BLaER1 treated with 17β-estradiol and CSF1 and Interleukin-3, amounts not matched to agents 10 nM and 100 nM (cell line): ENCODE measurements around the gene BTK.
A peak's percentile ranks its signal among the peaks of the same experiment; 100 is the strongest.

ENCODE experiments used
- H3K27ac ChIP-seq, 11 experiments: shearing (Covaris generic); formaldehyde crosslinking; 2 replicates each; pipeline ENCODE4 v1.8.1; 2022
- H3K27me3 ChIP-seq, 11 experiments: shearing (Covaris generic); formaldehyde crosslinking; 2 replicates each; pipeline ENCODE4 v1.8.1; 2022
- H3K36me3 ChIP-seq, 11 experiments: shearing (Covaris generic); formaldehyde crosslinking; 2 replicates each; pipeline ENCODE4 v1.8.1; 2022
- H3K4me1 ChIP-seq, 10 experiments: shearing (Covaris generic); formaldehyde crosslinking; 2 replicates each; pipeline ENCODE4 v1.8.1; 2022
- H3K4me2 ChIP-seq, 11 experiments: shearing (Covaris generic); formaldehyde crosslinking; 2 replicates each; pipeline ENCODE4 v1.8.1; 2022
- H3K4me3 ChIP-seq, 10 experiments: shearing (Covaris generic); formaldehyde crosslinking; 2 replicates each; pipeline ENCODE4 v1.8.1; 2022
- H3K9ac ChIP-seq, 11 experiments: shearing (Covaris generic); formaldehyde crosslinking; 2 replicates each; pipeline ENCODE4 v1.8.1; 2022
- H3K9me3 ChIP-seq, 11 experiments: shearing (Covaris generic); formaldehyde crosslinking; replicated peaks in 1 of 11; 2 replicates each; pipeline ENCODE4 v1.8.1; 2022
- H4K20me1 ChIP-seq, 11 experiments: shearing (Covaris generic); formaldehyde crosslinking; 2 replicates each; pipeline ENCODE4 v1.8.1; 2022
- Cebpa-rat ChIP-seq, 11 experiments: shearing (Covaris generic); IDR thresholded peaks; 2 replicates each; pipeline ENCODE4 v1.8.1; 2022

Gene BTK

GRCh38 chrX:101369687-101370086 lies 16.3 kb downstream of the BTK start:
- peak overlapping the region in 5 of 10 experiments; percentile 25 to 47 (median 35); a peak in 6 of 20 replicates for H3K4me3 ChIP-seq
- no peaks in the 10 kb centered on the region for H3K27me3 ChIP-seq
- H4K20me1 ChIP-seq: peaks cover 0 to 9% (median 0%) of the 10 kb centered on the region in 11 experiments; a peak in 1 of 22 replicates
- H3K9ac ChIP-seq: peak overlapping the region in 7 of 11 experiments; percentile 34 to 75 (median 56); a peak in 12 of 22 replicates
- peaks cover 0 to 9% (median 0%) of the 10 kb centered on the region in 11 experiments; a peak in 5 of 22 replicates for H3K9me3 ChIP-seq
- H3K36me3 ChIP-seq: peaks cover 50 to 84% (median 56%) of the 10 kb centered on the region in 11 experiments
- no peak for TF ChIP-seq Cebpa-rat (IDR thresholded peaks at IDR 0.05)
- H3K27ac ChIP-seq: peak overlapping the region in 8 of 11 experiments; percentile 54 to 87 (median 76); a peak in 17 of 22 replicates
- peaks cover 32 to 72% (median 54%) of the 10 kb centered on the region in 10 experiments for H3K4me1 ChIP-seq
- H3K4me2 ChIP-seq: peak overlapping the region in 10 of 11 experiments; percentile 61 to 89 (median 82); a peak in 21 of 22 replicates

- Histone ChIP-seq H3K36me3 (peaks cover 47 to 84% (median 56%) of the 10 kb centered on the region in 11 experiments), H3K27me3 (no peaks in the 10 kb centered on the region), H3K4me2 (peak overlapping the region; percentile 7 to 89 (median 81); a peak in 19 of 22 replicates), H3K4me1 (peaks cover 32 to 74% (median 53%) of the 10 kb centered on the region in 10 experiments), H3K4me3 (peak overlapping the region in 6 of 10 experiments; percentile 15 to 35 (median 22); a peak in 5 of 20 replicates), H3K9me3 (peaks cover 0 to 9% (median 0%) of the 10 kb centered on the region in 11 experiments; a peak in 4 of 22 replicates), H4K20me1 (peaks cover 0 to 9% (median 0%) of the 10 kb centered on the region in 11 experiments; a peak in 1 of 22 replicates), H3K9ac (peak overlapping the region in 7 of 11 experiments; percentile 29 to 75 (median 50); a peak in 11 of 22 replicates), H3K27ac (peak overlapping the region in 8 of 11 experiments; percentile 50 to 87 (median 76); a peak in 15 of 22 replicates)
- TF ChIP-seq Cebpa-rat (IDR thresholded peaks at IDR 0.05): no peak
Observed at GRCh38 chrX:101368800-101369199, 17.2 kb downstream of the BTK start.

- Histone ChIP-seq H3K27ac (no peak overlapping the region; a peak in 1 of 22 replicates), H3K9ac (no peak overlapping the region), H4K20me1 (peaks cover 0 to 4% (median 0%) of the 10 kb centered on the region in 11 experiments; a peak in 1 of 22 replicates), H3K4me2 (no peak overlapping the region), H3K4me3 (no peak overlapping the region), H3K4me1 (peaks cover 17 to 45% (median 27%) of the 10 kb centered on the region in 10 experiments), H3K36me3 (peaks cover 68 to 99% (median 82%) of the 10 kb centered on the region in 11 experiments), H3K27me3 (no peaks in the 10 kb centered on the region), H3K9me3 (peaks cover 0 to 9% (median 0%) of the 10 kb centered on the region in 11 experiments; a peak in 3 of 22 replicates)
- TF ChIP-seq Cebpa-rat (IDR thresholded peaks at IDR 0.05): no peak
Observed at GRCh38 chrX:101365301-101365795, 20.6 kb downstream of the BTK start.

GRCh38 chrX:101362757-101363156 lies 23.2 kb downstream of the BTK start:
- no peak for TF ChIP-seq Cebpa-rat (IDR thresholded peaks at IDR 0.05)

GRCh38 chrX:101362116-101362515 lies 23.9 kb downstream of the BTK start:
- Histone ChIP-seq H3K4me2 (no peak overlapping the region), H3K9ac (no peak overlapping the region), H3K4me1 (peaks cover 0 to 17% (median 0%) of the 10 kb centered on the region in 10 experiments; a peak in 5 of 20 replicates), H3K27me3 (no peaks in the 10 kb centered on the region), H3K4me3 (no peak overlapping the region), H3K27ac (0 out of 22 replicates have a peak overlapping the region, but pooled peaks of 1 of the 11 experiments have one; percentile 7), H4K20me1 (peaks cover 0 to 4% (median 0%) of the 10 kb centered on the region in 11 experiments; a peak in 1 of 22 replicates), H3K9me3 (peaks cover 0 to 9% (median 0%) of the 10 kb centered on the region in 11 experiments; a peak in 3 of 22 replicates), H3K36me3 (peaks cover 85 to 100% (median 95%) of the 10 kb centered on the region in 11 experiments)
- no peak for TF ChIP-seq Cebpa-rat (IDR thresholded peaks at IDR 0.05)

More at GRCh38 chrX:101362757-101363156, 23.2 kb downstream of the BTK start:
- H3K36me3 ChIP-seq: peaks cover 84 to 100% (median 94%) of the 10 kb centered on the region in 11 experiments
- H3K27ac ChIP-seq: 0 out of 22 replicates have a peak overlapping the region, but pooled peaks of 1 of the 11 experiments have one; percentile 7
- no peak overlapping the region for H3K9ac ChIP-seq
- peaks cover 0 to 4% (median 0%) of the 10 kb centered on the region in 11 experiments; a peak in 1 of 22 replicates for H4K20me1 ChIP-seq
- H3K4me1 ChIP-seq: peaks cover 0 to 19% (median 1%) of the 10 kb centered on the region in 10 experiments; a peak in 12 of 20 replicates
- peaks cover 0 to 9% (median 0%) of the 10 kb centered on the region in 11 experiments; a peak in 3 of 22 replicates for H3K9me3 ChIP-seq
- no peaks in the 10 kb centered on the region for H3K27me3 ChIP-seq
- no peak overlapping the region for H3K4me2 ChIP-seq
- no peak overlapping the region for H3K4me3 ChIP-seq

- Histone ChIP-seq H3K27me3 (no peaks in the 10 kb centered on the region), H3K9me3 (peaks cover 0 to 4% (median 0%) of the 10 kb centered on the region in 11 experiments; a peak in 1 of 22 replicates), H3K36me3 (peaks cover 85 to 100% (median 95%) of the 10 kb centered on the region in 11 experiments), H3K9ac (no peak overlapping the region), H3K27ac (no peak overlapping the region), H3K4me2 (no peak overlapping the region), H3K4me3 (no peak overlapping the region), H4K20me1 (peaks cover 0 to 4% (median 0%) of the 10 kb centered on the region in 11 experiments; a peak in 1 of 22 replicates), H3K4me1 (peaks cover 0 to 21% (median 7%) of the 10 kb centered on the region in 10 experiments; a peak in 11 of 20 replicates)
- no peak for TF ChIP-seq Cebpa-rat (IDR thresholded peaks at IDR 0.05)
Observed at GRCh38 chrX:101360390-101360789, 25.6 kb downstream of the BTK start.

GRCh38 chrX:101359966-101360365 lies 26.0 kb downstream of the BTK start:
- peaks cover 0 to 4% (median 0%) of the 10 kb centered on the region in 11 experiments; a peak in 1 of 22 replicates for H3K9me3 ChIP-seq
- H4K20me1 ChIP-seq: peaks cover 0 to 2% (median 0%) of the 10 kb centered on the region in 11 experiments; a peak in 1 of 22 replicates
- no peak overlapping the region for H3K9ac ChIP-seq
- H3K4me3 ChIP-seq: no peak overlapping the region
- H3K4me2 ChIP-seq: no peak overlapping the region
- no peak overlapping the region for H3K27ac ChIP-seq
- no peak for TF ChIP-seq Cebpa-rat (IDR thresholded peaks at IDR 0.05)
- H3K36me3 ChIP-seq: peaks cover 85 to 100% (median 94%) of the 10 kb centered on the region in 11 experiments
- H3K4me1 ChIP-seq: peaks cover 0 to 23% (median 12%) of the 10 kb centered on the region in 10 experiments; a peak in 14 of 20 replicates
- no peaks in the 10 kb centered on the region for H3K27me3 ChIP-seq

- peaks cover 84 to 100% (median 96%) of the 10 kb centered on the region in 11 experiments for H3K36me3 ChIP-seq
- H3K27ac ChIP-seq: no peak overlapping the region
- no peak for TF ChIP-seq Cebpa-rat (IDR thresholded peaks at IDR 0.05)
- H3K4me2 ChIP-seq: no peak overlapping the region
- H3K9me3 ChIP-seq: peaks cover 0 to 4% (median 0%) of the 10 kb centered on the region in 11 experiments; a peak in 1 of 22 replicates
- no peak overlapping the region for H3K4me3 ChIP-seq
- H3K27me3 ChIP-seq: no peaks in the 10 kb centered on the region
- H4K20me1 ChIP-seq: no peaks in the 10 kb centered on the region
- H3K9ac ChIP-seq: no peak overlapping the region
- peaks cover 0 to 43% (median 32%) of the 10 kb centered on the region in 10 experiments; a peak in 14 of 20 replicates for H3K4me1 ChIP-seq
Observed at GRCh38 chrX:101357166-101357795, 28.7 kb downstream of the BTK start.
